HG02884 (cell line): Measurements from ENCODE around the gene PEMT.
"Not testable (repeated sequence)": the region's sequence is repeated elsewhere in the genome, so short reads cannot be mapped to it uniquely, and the experiment has no call there.

Source experiments
- ATAC-seq: cut with Tn5 transposase; IDR thresholded peaks from one replicate; pipeline ENCODE4 v1.9.1; 2021; ENCODE audit warnings: mild to moderate bottlenecking, moderate library complexity; ENCODE audit not compliant: unreplicated experiment

PEMT gene

DNA sequence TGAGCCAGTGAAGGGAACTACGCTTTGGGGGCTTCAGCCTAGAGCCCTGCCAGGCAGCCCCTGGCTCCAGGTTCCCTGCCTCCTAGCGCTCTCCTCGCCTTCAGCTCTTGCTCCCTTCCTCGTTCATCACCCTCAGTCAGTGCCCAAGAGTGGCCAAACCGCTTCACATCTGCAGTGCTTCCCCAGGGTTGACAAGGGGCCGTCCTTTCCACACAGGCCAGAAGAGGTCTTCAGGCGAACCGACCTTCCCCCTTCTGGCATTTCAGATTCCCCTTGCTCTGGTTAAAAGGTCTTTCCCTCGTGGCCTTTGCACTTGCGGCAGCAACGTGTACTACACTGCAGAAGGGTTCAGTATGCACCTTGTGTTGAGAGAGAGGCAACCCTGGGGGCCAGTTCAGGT is 99.4 kb downstream of the PEMT start:
- ATAC-seq: no peak

DNA sequence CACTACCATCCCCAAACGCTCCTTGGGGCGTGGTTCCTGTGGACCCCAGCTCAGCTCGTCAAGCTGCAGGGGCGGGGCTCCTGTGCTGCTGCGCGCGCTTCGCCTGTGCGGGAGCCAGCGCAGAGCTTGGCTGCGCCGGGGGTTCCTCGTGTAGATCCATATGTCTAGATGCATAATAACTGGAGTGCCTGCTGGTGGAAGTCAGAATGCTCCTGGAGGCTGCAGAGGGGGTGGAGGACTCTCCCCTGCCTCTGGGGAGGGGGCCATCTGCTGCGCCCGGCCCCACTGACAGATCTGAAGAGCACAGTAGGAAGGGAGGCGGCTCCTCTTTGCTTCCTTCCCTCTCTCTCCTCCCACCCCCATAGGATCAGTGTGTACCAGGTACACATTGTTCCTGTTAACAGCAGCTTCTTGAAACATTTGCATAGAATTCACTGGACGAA is 99.9 kb downstream of the PEMT start:
- no peak for ATAC-seq

DNA sequence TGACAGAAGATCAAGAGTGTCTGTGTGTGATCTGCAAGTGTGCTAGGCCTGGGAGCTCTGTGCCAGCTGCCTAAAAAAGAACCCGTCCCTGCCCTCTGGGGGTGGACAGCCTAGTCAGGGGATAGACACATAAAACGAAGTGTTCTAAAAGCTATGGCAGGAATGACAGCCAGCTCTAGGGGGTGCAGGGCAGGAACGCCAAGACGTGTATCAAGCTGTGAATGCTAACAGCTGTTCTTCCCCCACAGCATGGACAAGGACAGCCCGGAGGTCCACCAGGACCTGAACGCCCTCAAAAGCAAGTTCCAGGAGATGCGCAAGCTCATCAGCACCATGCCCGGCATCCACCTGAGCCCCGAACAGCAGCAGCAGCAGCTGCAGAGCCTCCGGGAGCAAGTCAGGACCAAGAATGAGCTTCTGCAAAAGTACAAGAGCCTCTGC is 100.5 kb downstream of the PEMT start:
- no peak for ATAC-seq

DNA sequence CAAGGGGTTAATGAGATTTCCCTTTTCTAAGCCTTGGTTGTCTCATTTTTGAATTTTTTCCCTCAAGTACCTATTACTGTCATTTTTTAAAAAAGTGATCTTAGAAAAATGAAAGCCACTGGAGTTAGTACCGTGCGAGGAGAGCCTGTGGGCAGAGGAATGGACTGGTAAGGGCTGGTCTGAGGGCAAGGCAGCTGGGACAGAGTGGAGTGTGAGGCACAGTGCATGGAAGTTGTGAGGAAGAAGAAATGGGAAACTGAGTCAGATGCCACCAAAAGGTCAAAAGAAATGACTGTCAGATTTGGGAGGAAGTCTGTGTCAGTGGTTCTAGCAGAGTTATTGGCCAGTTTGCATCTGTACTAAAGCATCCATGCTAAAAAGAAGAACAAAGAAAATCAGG is 103.5 kb downstream of the PEMT start:
- no peak for ATAC-seq

DNA sequence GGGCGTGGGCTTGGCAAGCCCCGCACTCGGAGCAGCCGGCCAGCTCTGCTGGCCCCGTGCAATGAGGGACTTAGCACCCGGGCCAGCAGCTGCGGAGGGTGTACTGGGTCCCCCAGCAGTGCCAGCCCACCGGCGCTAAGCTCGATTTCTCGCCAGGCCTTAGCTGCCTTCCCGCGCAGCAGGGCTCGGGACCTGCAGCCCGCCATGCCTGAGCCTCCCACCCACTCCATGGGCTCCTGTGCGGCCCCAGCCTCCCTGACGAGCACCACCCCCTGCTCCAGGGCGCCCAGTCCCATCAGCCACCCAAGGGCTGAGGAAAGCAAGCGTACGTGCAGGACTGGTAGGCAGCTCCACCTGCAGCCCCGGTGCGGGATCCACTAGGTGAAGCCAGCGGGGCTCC is 105.1 kb downstream of the PEMT start:
- ATAC-seq: not testable (repeated sequence)

DNA sequence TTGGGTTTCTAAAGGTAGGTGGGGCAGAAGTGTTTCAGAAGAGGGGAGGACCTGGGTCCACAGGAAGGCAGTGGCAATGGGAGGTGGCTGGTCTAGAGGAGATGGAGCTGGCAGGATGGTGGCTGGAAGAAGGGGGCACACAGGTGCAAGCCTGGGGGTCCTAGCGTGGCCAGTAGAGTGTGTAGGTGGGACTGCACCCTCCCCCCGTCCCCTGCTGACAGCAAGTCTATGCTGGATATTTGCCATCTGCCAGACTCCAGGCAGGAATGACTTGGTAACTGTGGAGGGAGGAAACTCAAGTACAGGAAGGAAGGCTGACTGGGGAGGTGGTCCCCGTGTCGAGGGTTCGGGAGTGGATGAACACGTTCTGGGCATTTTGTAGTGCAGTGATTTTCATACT is 106.1 kb downstream of the PEMT start:
- no peak for ATAC-seq

DNA sequence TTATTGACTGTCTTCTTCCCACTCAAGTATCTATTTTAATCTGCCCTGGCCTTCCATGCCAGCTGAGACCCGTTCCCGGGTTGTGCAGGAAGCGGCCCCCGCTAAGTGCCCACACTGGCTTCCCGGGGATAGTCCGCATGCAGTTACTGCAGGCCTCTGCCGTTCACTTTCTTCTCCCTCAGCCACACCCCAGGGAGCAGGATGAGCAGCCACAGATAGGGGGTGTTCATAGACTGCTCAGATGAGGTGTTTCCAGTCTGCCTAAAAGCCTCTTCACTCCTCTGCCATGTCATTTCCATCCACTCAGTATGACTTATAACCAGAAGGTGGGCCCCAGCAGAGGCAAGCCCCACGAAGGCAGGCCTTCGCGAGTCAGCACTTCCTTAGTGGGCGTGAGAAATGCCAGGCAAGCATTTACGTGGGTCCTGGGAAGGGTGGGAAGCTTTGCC is 107.0 kb downstream of the PEMT start:
- ATAC-seq: no peak

DNA sequence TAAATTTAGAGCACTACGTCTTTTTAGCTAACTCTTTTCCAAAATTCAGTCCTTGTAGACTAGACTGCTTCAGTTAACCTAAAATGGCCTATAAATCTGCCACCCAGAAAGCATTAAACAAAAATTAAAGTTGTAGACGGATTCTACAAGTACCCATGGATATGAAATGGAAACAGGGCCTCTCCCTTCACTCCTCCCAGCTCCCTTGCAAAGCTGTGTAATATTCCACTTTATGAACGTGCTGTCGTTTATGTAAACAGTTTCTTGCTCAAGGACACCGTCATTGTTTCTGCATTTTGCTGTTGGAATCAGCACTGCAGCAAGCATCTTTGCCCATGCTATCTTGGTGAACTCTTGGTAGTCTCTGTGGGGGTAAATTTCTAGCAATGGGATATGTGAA is 109.6 kb downstream of the PEMT start:
- no peak for ATAC-seq

DNA sequence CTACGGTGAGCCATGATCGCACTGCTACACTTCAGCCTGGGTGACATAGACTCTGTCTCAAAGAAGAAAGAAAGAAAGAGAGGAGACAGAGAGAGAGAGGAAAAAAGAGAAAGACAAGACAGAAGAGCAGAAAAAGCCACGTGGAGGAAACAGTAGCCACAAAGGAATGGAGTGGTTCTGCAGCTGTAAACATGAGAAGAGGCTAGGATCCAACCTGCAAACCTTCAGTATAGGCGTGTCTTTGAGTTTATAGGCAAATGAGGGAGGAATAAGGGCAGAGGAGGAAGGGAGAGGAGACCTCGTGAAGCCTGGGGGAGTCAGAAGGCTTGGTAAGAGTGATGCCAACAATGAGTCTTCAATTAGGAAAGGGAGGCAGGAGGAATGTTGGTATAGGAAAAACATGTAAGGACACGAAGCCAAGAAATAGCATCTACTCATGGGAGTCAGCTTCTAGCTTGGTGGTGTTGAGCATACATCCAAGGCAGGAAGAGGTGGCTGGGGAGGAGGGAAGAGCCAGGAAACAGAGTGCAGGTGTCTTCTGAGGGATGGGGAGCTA is 110.8 kb downstream of the PEMT start:
- no peak for ATAC-seq

DNA sequence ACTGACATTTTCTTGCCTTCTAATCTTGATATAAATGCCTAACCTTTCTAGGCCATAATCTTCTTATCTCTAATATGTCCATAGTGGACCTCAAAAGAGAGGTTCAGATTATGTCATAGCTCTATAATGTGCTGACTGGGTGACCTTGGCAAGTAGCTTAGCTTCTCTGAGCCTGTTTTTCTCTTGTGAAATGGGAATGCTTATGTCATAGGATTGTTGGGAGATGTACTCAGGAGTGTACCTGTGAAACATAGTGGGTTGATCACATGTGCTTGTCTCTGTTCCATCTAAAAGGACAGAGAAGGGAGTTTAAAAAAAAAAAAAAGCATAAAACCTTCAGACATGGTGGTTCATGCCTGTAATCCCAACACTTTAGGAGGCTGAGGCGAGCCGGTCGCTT is 112.3 kb downstream of the PEMT start:
- ATAC-seq: no peak

DNA sequence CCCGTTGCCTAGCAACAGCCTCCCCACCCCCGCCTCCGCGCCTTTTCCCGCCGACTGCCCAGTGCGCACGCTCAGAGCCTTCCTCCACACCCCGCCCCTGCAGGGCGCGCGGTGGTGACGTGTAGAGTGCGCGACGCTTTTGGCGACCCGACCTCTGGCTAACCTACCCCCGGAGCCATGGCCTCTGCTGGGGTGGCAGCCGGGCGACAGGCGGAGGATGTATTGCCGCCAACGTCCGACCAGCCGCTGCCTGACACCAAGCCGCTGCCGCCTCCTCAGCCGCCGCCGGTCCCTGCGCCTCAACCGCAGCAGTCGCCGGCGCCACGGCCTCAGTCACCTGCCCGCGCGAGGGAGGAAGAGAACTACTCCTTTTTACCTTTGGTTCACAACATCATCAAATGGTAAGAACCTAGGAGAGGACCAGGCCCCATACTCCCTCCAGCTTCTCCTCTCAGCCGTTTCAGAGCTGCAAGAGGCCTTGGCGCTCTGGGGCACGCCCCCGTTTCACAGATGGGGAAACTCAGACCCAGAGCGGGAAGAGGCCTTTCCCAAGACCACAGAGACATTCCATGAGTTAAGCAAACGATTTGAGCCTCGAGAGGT is 114.5 kb downstream of the PEMT start, which contains the start of gene MED9:
Gene MED9, plus strand, starts transcription at position 136 of the 603 bp plus-strand sequence. Its CDS starts 42 bp downstream, at position 178.
- peak; percentile 68 for ATAC-seq

DNA sequence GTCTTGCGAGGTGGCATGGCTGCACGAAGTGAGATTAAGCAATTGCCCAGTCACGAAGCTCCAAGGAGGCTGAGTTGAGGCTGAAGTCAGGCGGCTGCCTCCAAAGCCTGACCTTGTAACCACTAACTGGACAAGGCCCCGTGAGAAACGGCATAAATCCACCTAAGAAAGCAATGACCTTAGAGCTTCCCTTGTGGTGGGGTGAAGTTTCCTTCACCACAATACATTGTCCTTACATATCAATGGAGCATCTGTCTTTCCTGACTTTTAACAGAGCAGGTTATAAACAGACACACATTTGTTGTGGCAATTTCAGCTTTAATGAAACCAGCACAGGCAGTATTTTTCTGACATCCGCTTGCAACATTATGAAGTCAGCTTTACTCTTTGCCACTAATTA is 117.2 kb downstream of the PEMT start:
- ATAC-seq: no peak

DNA sequence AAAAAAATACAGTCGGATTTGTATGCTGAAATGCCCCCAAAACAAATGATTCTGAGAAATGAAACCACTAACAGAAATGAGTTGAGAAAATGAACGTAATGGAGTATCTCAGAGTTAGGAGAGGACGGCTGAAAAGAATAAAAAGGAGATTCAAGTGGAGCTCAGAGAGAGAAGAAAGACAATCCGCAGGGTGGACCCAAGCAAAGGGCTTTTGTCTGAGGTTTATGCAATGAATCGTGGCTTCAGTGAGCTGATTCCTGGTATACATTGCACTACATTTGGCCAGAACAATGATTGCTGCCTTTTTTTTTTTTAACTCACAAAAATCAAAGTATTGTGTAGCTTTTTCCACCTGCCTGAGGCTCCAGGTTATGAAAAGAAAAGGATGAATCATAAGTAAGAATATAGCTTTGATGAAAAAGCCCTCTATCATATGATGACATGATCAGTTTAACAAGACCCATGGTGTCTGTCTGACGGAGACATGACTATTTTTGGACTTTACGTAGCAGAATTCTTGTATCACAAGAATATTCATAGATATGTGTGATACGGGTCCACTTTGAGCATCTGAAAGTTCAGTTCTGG is 119.1 kb downstream of the PEMT start:
- ATAC-seq: no peak

DNA sequence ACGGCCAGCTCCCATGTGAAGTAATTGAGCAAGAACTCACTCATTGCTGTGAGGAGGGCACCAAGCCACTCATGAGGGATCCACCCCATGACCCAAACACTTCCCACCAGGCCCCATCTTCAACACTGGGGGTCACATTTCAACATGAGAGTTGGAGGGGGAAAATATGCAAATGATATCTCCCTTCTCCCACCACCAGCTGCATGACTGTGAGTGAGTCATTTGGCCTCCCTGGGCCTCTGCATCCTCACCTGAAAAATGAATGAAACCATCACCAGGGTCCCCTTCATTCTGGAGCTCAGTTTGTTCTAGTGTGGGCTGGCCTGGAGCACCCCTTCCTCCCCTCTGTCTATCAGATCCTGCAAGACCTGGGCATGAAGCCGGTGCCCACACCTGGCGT is 121.5 kb downstream of the PEMT start:
- no peak for ATAC-seq

DNA sequence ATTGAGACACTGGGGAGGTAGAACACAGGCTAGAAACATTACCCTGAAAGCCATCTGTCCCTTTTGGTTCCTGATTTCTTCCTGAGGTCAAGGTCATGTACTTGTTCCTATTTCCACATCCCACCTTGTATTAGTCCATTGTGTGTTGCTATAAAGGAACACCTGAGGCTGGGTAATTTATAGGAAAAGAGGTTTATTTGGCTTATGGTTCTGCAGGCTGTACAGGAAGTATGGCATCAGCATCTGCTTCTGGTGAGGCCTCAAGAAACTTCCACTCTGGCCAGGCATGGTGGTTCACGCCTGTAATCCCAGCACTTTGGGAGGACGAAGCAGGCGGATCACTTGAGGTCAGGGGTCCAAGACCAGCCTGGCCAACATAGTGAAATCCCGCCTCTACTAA is 122.2 kb downstream of the PEMT start:
- ATAC-seq: no peak

DNA sequence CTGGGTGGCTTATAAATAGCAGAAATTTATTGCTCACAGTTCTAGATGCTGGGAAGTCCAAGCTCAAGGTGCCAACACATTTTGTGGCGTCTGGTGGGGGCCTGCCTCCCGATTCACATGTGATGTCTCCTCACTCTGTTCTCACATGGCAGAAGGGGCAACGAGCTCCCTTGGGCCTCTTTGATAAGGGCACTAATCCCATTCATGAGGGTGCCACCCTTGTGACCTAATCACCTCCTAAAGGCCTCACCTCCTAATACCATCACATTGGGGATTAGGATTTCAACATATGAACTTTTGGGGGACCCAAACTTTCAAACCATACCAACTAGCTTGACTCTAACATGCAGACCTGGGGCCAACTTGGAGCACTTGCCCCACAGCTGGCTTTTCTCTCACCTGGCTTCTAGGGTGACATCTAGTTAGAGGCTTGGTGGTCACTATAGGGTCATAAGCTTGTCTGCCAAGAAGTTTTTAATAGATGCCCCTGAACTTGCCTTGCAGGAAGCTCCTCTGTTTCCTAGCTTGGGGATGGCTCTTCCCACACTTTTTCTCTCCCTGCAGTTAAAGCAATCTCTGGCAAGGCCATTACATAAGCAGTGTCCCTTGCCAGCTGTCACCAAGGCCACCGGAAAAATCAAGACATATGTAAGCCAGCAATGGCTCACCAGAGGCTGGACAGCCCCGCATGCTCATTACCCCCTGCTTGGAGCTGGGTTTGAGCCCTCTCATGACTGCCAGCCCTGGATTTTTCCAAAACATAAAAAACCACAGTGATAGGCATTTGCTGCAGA is 123.1 kb downstream of the PEMT start:
- no peak for ATAC-seq

DNA sequence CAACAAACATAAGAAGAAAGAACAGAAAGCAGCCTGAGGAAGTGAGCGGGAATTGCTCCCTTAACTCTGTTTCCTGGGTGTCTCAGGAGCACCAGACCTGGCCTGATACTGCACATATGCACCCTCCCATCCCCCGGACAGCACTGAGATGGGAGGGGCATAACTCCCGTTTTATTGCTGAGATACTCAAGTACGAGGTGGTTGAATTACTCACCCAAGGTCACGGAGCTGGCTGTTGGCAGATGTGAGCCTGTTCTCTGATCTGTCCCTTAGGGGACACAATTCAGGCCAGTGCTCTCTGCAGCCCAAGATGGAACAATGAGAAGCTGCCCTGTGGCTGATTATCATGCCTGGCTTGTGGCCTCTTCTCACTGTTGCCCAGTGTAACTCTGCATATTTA is 123.8 kb downstream of the PEMT start:
- ATAC-seq: no peak

DNA sequence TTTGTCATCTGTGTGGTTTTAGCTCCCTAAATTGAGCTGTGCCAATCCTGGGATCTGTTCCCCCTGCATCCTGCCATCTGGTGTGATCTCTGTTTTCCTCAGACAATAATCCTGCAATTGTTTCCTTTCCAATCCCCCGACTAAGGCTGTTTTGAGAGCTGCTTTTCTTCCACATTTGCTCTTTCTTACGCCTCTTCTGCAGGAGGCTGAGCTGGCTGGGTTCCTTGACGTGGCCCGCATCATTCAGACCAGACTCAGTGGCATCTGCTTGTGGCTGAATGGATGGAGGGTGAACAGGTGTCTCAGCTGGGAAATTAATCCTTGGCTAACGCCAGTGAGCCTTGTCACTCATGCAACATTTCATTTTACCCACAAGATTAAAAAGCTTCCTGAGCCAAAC is 124.5 kb downstream of the PEMT start:
- ATAC-seq: no peak

DNA sequence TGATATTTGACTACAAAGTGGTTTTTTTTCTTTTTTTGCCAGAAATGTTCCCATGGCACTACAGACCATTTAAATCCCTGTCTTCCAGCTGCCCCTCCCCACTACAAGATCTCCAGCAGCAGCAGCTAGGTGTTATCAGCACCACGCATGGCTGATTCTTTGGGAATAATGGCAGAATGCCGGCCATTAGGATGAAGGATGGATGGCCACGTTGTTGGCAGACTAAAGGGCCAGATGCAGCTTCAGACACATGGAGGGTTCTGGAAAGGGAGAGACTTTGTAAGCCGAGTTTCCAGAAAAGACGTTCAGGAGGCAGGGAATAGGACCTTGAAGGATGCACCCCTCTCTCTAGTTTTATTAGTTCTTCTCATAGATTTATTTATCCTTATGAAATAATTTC is 125.0 kb downstream of the PEMT start:
- ATAC-seq: no peak

DNA sequence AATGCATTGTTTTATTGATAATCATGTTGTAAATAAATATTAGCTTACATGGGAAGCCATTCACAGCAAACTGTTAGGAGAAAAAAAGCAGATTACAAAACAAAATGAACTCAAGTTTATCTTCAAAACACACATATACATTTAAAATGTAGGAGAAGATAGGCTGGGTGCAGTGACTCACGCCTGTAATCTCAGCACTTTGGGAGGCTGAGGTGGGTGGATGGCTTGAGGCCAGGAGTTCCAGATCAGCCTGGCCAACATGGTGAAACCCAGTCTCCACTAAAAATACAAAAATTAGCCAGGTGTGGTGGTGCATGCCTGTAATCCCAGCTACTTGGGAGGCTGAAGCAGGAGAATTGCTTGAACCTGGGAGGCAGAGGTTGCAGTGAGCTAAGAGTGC is 125.6 kb downstream of the PEMT start:
- ATAC-seq: not testable (repeated sequence)

DNA sequence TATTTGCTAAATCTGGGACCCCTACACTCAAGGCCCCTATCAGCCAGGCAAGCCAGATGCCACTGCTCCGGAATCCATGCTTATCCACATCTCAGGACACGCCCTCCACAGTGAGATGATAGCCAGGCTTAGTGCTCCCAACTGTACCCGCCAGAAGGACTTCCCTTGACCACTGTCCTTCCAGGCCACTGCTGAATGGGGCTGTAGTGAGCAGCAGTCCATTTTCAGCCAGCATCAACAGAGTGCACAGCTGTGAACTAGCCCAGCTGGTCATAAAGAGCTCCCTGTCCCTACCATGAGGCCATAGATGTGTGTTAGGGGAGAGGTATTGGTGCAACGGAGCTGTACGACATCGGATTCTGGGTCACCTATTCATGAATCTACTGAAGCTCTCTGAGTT is 127.7 kb downstream of the PEMT start:
- ATAC-seq: no peak
